K562 (cell line): ENCODE results near the gene LMBRD1. TPM values are rescaled to one million over a fixed set of nuclear protein-coding genes. Genes with fewer than 3 reads are reported as not detected.

ENCODE experiments used
- ARID1B ChIP-seq: fragments of 450-650 bp; IDR thresholded peaks from 2 replicates; pipeline ENCODE4 v1.6.1; 2016; ENCODE audit warnings: antibody characterized with exemption, mild to moderate bottlenecking, inconsistent platforms
- BCOR ChIP-seq: fragments of 450-650 bp; IDR thresholded peaks from 2 replicates; pipeline ENCODE4 v1.6.1; 2016
- EHMT2 ChIP-seq: fragments of 450-650 bp; IDR thresholded peaks from 2 replicates; pipeline ENCODE4 v1.6.1; 2018; ENCODE audit warnings: antibody characterized with exemption
- ELK3 ChIP-seq: fragments of 450-650 bp; formaldehyde crosslinking; IDR thresholded peaks from 2 replicates; pipeline ENCODE4 v1.4.0; 2020; ENCODE audit warnings: mild to moderate bottlenecking
- ESRRA ChIP-seq: fragments of 450-650 bp; IDR thresholded peaks from 2 replicates; pipeline ENCODE4 v1.6.1; 2014; ENCODE audit warnings: low read depth, mild to moderate bottlenecking, moderate library complexity, borderline replicate concordance
- HCFC1 ChIP-seq: IDR thresholded peaks from 2 replicates; pipeline ENCODE4 v1.6.1; 2012; ENCODE audit warnings: low read depth, low read length, improper control_type of control experiment
- ILK ChIP-seq: fragments of 450-650 bp; IDR thresholded peaks from 2 replicates; pipeline ENCODE4 v1.6.1; 2016; ENCODE audit warnings: missing genetic modification characterization, low read depth, mild to moderate bottlenecking, missing compliant biosample characterization, moderate library complexity, borderline replicate concordance
- KDM1A ChIP-seq, 2 experiments: fragments of 450-650 bp; IDR thresholded peaks; 2 replicates each; pipeline ENCODE4 v1.6.1; 2016; ENCODE audit warnings: mild to moderate bottlenecking in 2 of 2
- MBD2 ChIP-seq: sonication (generic); IDR thresholded peaks from 2 replicates; pipeline ENCODE4 v1.6.1; 2016; ENCODE audit warnings: low read depth, borderline replicate concordance
- MEIS2 ChIP-seq: fragments of 450-650 bp; IDR thresholded peaks from 2 replicates; pipeline ENCODE4 v1.6.1; 2014; ENCODE audit warnings: mild to moderate bottlenecking; ENCODE audit not compliant: partially characterized antibody
- MTA1 ChIP-seq: fragments of 450-650 bp; IDR thresholded peaks from 2 replicates; pipeline ENCODE4 v1.6.1; 2017; ENCODE audit warnings: borderline replicate concordance
- NBN ChIP-seq: fragments of 450-650 bp; IDR thresholded peaks from 2 replicates; pipeline ENCODE4 v1.6.1; 2016; ENCODE audit warnings: low read depth, mild to moderate bottlenecking
- NCOR1 ChIP-seq: fragments of 450-650 bp; IDR thresholded peaks from 2 replicates; pipeline ENCODE4 v1.6.1; 2016; ENCODE audit warnings: mild to moderate bottlenecking, moderate library complexity
- NONO ChIP-seq, 2 experiments: fragments of 200-400 bp in 1 of 2; fragments of 450-650 bp in 1 of 2; formaldehyde crosslinking in 1 of 2; IDR thresholded peaks; 2 replicates each; pipeline ENCODE4 v1.6.1; 2017; ENCODE audit warnings: low read depth in 2 of 2, mild to moderate bottlenecking in 2 of 2, moderate library complexity in 2 of 2, low read length in 1 of 2
- PHB2 ChIP-seq: fragments of 450-650 bp; IDR thresholded peaks from 2 replicates; pipeline ENCODE4 v1.6.1; 2017; ENCODE audit warnings: low read depth
- PTRF ChIP-seq: fragments of 450-650 bp; IDR thresholded peaks from 2 replicates; pipeline ENCODE4 v1.6.1; 2016; ENCODE audit warnings: mild to moderate bottlenecking, missing genetic modification characterization, missing compliant biosample characterization
- RCOR1 ChIP-seq, 2 experiments: IDR thresholded peaks; 2 replicates each; pipeline ENCODE4 v1.6.1; 2012; ENCODE audit warnings: low read depth in 2 of 2, low read length in 2 of 2, borderline replicate concordance in 1 of 2, improper control_type of control experiment in 1 of 2
- SAFB ChIP-seq: fragments of 200-400 bp; formaldehyde crosslinking; IDR thresholded peaks from 2 replicates; pipeline ENCODE4 v1.6.1; 2017; ENCODE audit warnings: low read depth, low read length, borderline replicate concordance
- TCF3 ChIP-seq: sonication (generic); formaldehyde crosslinking; IDR thresholded peaks from 2 replicates; pipeline ENCODE4 v1.4.0; 2020; ENCODE audit warnings: mild to moderate bottlenecking, missing genetic modification reagents
- TEAD2 ChIP-seq: fragments of 450-650 bp; IDR thresholded peaks from 2 replicates; pipeline ENCODE4 v1.6.1; 2016; ENCODE audit warnings: missing genetic modification characterization, control low read depth, missing compliant biosample characterization
- TRIM24 ChIP-seq, 2 experiments: fragments of 450-650 bp; IDR thresholded peaks; 2 replicates each; pipeline ENCODE4 v1.6.1; 2016
- XRCC3 ChIP-seq: fragments of 450-650 bp; IDR thresholded peaks from 2 replicates; pipeline ENCODE4 v1.6.1; 2017; ENCODE audit warnings: mild to moderate bottlenecking, moderate library complexity
- ZNF12 ChIP-seq: sonication (generic); formaldehyde crosslinking; IDR thresholded peaks from 2 replicates; pipeline ENCODE4 v1.4.0; 2020; ENCODE audit warnings: mild to moderate bottlenecking, missing genetic modification reagents
- ZNF24 ChIP-seq: fragments of 450-650 bp; IDR thresholded peaks from 2 replicates; pipeline ENCODE4 v1.6.1; 2016
- ZNF347 ChIP-seq: fragments of 450-650 bp; formaldehyde crosslinking; IDR thresholded peaks from 2 replicates; pipeline ENCODE4 v1.4.0; 2020; ENCODE audit warnings: low read depth, mild to moderate bottlenecking, moderate library complexity
- ZNF398 ChIP-seq: fragments of 250-450 bp; sonication (Bioruptor Pico); IDR thresholded peaks from 2 replicates; pipeline ENCODE4 v1.8.0; 2021; ENCODE audit warnings: moderate library complexity, mild to moderate bottlenecking, inconsistent platforms
- ZNF695 ChIP-seq: fragments of 450-650 bp; formaldehyde crosslinking; IDR thresholded peaks from 2 replicates; pipeline ENCODE4 v1.4.0; 2020; ENCODE audit warnings: mild to moderate bottlenecking, moderate library complexity
- polyA plus RNA-seq, 8 experiments: library from polyadenylated mRNA; depleted of rRNA in 4 of 8; stranded (reverse) in 5 of 8; unstranded in 3 of 8; fragments of >200 nt; fragmentation: Nextera tagmentation in 2 of 8; fragmentation: Illumina TruSeq in 1 of 8; extraction: Ambion mirVana in 2 of 8; extraction: Trizol in 1 of 8; gene quantifications; 2 replicates each; pipeline versions ENCODE4 v1.2.1 to v1.2.3, GENCODE V29; 2011 to 2014; ENCODE audit warnings: inconsistent platforms in 1 of 8, missing spikeins in 1 of 8
- total RNA-seq, 7 experiments: library from RNA; depleted of rRNA in 6 of 7; stranded (reverse); fragments of >200 nt in 6 of 7; fragmentation: Illumina TruSeq in 2 of 7; extraction: Trizol in 2 of 7; gene quantifications; 2 replicates each; pipeline versions ENCODE4 v1.2.1 to v1.2.3, GENCODE V29; 2011 to 2021; ENCODE audit warnings: low replicate concordance in 1 of 7
- TF ChIP-seq, protein P1 (sequence below): fragments of 450-650 bp; formaldehyde crosslinking; IDR thresholded peaks from 2 replicates; pipeline ENCODE4 v1.4.0; 2022; ENCODE audit warnings: missing genetic modification characterization

LMBRD1 gene
- total and polyA plus RNA-seq, 9 of the 15 experiments (the other 6 are each of a cell fraction or from before 2014, with no cell fraction given) = 14.0 to 85.2 (median 26.5) TPM

DNA sequence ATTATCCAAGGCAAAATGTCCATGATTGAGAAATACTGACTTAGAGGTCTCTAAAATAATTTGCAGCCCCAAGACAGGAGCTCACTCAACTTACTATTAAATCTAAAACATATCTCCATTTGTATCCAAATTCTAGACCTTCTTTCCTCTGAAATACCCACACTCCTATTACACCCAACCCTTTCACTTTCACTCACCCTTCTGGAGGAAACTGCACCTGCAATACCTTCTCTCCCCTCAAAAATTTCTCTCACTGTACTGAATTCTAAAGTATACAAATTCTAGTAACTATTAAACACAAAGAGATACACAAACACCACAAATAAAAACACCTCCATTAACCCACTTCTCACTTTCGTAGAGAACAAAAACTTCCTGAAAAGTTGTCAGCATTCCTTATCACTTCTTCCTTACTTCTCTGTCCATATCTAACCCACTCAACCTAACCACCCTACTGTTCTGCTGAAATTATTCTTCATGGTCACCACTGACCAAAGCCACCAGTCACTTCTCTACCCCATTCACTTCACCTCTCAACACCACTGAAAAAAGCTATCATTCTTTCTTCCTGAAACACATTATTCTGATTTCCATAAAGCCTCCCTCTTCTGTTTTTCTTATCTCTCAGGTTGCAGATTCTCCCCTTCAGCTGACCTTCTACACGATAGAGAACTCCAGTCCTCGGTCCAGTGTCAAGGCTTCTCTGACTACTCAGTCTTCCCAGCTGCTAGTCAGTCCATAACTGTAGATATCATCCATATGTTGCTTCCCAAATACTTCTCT lies 12.0 kb downstream of the LMBRD1 start (continued):
- no peak for TF ChIP-seq ELK3
- peak; percentile 74 for TF ChIP-seq NCOR1
- 0 out of 4 replicates have a peak, but pooled peaks of 1 of the 2 experiments have one; percentile 45 for TF ChIP-seq TRIM24 (IDR thresholded peaks at IDR 0.05)
- TF ChIP-seq ZNF24 = peak; percentile 61; the same call in 1 of the 2 replicates
- peak; percentile 85 for TF ChIP-seq EHMT2
- peak in 1 of 2 experiments; percentile 59; a peak in 2 of 4 replicates for TF ChIP-seq RCOR1 (IDR thresholded peaks at IDR 0.05; ENCODE audit: borderline replicate concordance in 1 of 2, low read depth in 2 of 2, low read length in 2 of 2)
- peak; percentile 86 for TF ChIP-seq MEIS2
- TF ChIP-seq, protein P1, sequence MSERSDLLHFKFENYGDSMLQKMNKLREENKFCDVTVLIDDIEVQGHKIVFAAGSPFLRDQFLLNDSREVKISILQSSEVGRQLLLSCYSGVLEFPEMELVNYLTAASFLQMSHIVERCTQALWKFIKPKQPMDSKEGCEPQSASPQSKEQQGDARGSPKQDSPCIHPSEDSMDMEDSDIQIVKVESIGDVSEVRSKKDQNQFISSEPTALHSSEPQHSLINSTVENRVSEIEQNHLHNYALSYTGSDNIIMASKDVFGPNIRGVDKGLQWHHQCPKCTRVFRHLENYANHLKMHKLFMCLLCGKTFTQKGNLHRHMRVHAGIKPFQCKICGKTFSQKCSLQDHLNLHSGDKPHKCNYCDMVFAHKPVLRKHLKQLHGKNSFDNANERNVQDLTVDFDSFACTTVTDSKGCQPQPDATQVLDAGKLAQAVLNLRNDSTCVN = 0 out of 2 replicates have a peak, but pooled peaks have one; percentile 44
- no peak for TF ChIP-seq ZNF12 (CRISPR knock-in tag)
- peak; percentile 82 to 88 for TF ChIP-seq KDM1A (IDR thresholded peaks at IDR 0.05)
- TF ChIP-seq HCFC1 = no peak
- peak; percentile 92 for TF ChIP-seq ARID1B
- TF ChIP-seq ZNF695 (CRISPR knock-in tag) = no peak
- peak; percentile 38; the same call in 1 of the 2 replicates for TF ChIP-seq BCOR
- no peak for TF ChIP-seq NONO (IDR thresholded peaks at IDR 0.05; ENCODE audit: low read depth in 2 of 2, low read length in 1 of 2)
- TF ChIP-seq ZNF347 = no peak
- no peak for TF ChIP-seq MBD2
- peak; percentile 93 for TF ChIP-seq ESRRA
- TF ChIP-seq PTRF (tag) = no peak
- TF ChIP-seq XRCC3 = no peak
- TF ChIP-seq ZNF398 (CRISPR knock-in tag) = no peak
- no peak for TF ChIP-seq SAFB
- no peak for TF ChIP-seq TEAD2 (tag)
- TF ChIP-seq TCF3 (CRISPR knock-in tag) = peak; percentile 82
- peak; percentile 89 for TF ChIP-seq NBN
- no peak for TF ChIP-seq ILK (tag)
- TF ChIP-seq MTA1 = peak; percentile 64; the same call in 1 of the 2 replicates
- 0 out of 2 replicates have a peak, but pooled peaks have one; percentile 35 for TF ChIP-seq PHB2
